Measurements from ENCODE around the gene BIRC6. TPM values are rescaled to one million over a fixed set of nuclear protein-coding genes. Genes with fewer than 3 reads are reported as not detected.

The BIRC6 gene
- polyA plus RNA-seq, 1 donor = 100 TPM

Other genes with a start within 250 kb of the BIRC6 start
- gene SLC30A6, start 191.2 kb upstream of the BIRC6 start, polyA plus RNA-seq (ENCODE audit: insufficient read length) = 32.8 TPM
- gene NLRC4, start 92.1 kb upstream of the BIRC6 start, polyA plus RNA-seq (ENCODE audit: insufficient read length) = 1.0 TPM
- 80.0 TPM for gene YIPF4, start 79.1 kb upstream of the BIRC6 start, polyA plus RNA-seq (ENCODE audit: insufficient read length)

All from left kidney (tissue), 1 donor.